Liver (tissue), 9 donors: ENCODE data around the gene THADA. TPM values are rescaled to one million over a fixed set of nuclear protein-coding genes. Genes with fewer than 3 reads are reported as not detected.

Experiments used
- DNase-seq: peaks from one replicate; pipeline ENCODE4 v3.0.0-alpha.2; 2017; ENCODE audit warnings: low spot score
- H3K27ac ChIP-seq, 2 donors: one replicate each; pipeline ENCODE4 v1.7.0; 2013; ENCODE audit warnings: inconsistent platforms in 2 of 2, low read length in 2 of 2, control low read depth in 1 of 2, low read depth in 1 of 2, mild to moderate bottlenecking in 1 of 2
- H3K27me3 ChIP-seq, 4 donors: one replicate each; pipeline versions ENCODE4 v1.6.1 to v1.7.0; 2013; ENCODE audit warnings: low read length in 3 of 4, inconsistent platforms in 1 of 4, mild to moderate bottlenecking in 1 of 4, moderate library complexity in 1 of 4; ENCODE audit not compliant: control insufficient read depth in 4 of 4, insufficient read depth in 4 of 4
- H3K36me3 ChIP-seq, 4 donors: one replicate each; pipeline versions ENCODE4 v1.6.1 to v1.7.0; 2013; ENCODE audit warnings: low read length in 3 of 4, mild to moderate bottlenecking in 3 of 4, low read depth in 1 of 4, moderate library complexity in 1 of 4; ENCODE audit not compliant: control insufficient read depth in 4 of 4, insufficient read depth in 3 of 4
- H3K4me1 ChIP-seq, 4 donors: one replicate each; pipeline versions ENCODE4 v1.6.1 to v1.7.0; 2013; ENCODE audit warnings: low read length in 3 of 4, mild to moderate bottlenecking in 3 of 4, moderate library complexity in 1 of 4; ENCODE audit not compliant: control insufficient read depth in 4 of 4, insufficient read depth in 4 of 4
- H3K4me3 ChIP-seq, 3 donors: one replicate each; pipeline versions ENCODE4 v1.6.1 to v1.7.0; 2013; ENCODE audit warnings: low read length in 3 of 3, control low read depth in 1 of 3, low read depth in 1 of 3, mild to moderate bottlenecking in 1 of 3
- H3K9ac ChIP-seq, 2 donors: one replicate each; pipeline ENCODE4 v1.7.0; 2013; ENCODE audit warnings: low read length in 2 of 2, mild to moderate bottlenecking in 2 of 2, moderate library complexity in 2 of 2, control low read depth in 1 of 2, low read depth in 1 of 2
- H3K9me3 ChIP-seq, 4 donors: one replicate each; pipeline versions ENCODE4 v1.6.1 to v1.7.0; 2013; ENCODE audit warnings: low read length in 3 of 4; ENCODE audit not compliant: control insufficient read depth in 4 of 4
- EGR1 ChIP-seq, 2 donors: IDR thresholded peaks; 2 replicates each; pipeline ENCODE4 v1.6.1; 2016 to 2018; ENCODE audit warnings: antibody characterized with exemption in 2 of 2, low read depth in 2 of 2
- FOXA1 ChIP-seq: IDR thresholded peaks from 2 replicates; pipeline ENCODE4 v1.6.1; 2016; ENCODE audit warnings: antibody characterized with exemption
- FOXA2 ChIP-seq: IDR thresholded peaks from 2 replicates; pipeline ENCODE4 v1.6.1; 2016; ENCODE audit warnings: antibody characterized with exemption
- GABPA ChIP-seq, 2 donors: IDR thresholded peaks in 1 of 2; conservative IDR thresholded peaks in 1 of 2; 2 replicates each; pipeline ENCODE4 v1.6.1; 2016; ENCODE audit warnings: antibody characterized with exemption in 2 of 2, mild to moderate bottlenecking in 1 of 2, moderate library complexity in 1 of 2
- HNF4A ChIP-seq, 2 donors: conservative IDR thresholded peaks; 2 replicates each; pipeline ENCODE4 v1.6.1; 2016; ENCODE audit warnings: antibody characterized with exemption in 2 of 2, mild to moderate bottlenecking in 2 of 2
- HNF4G ChIP-seq: IDR thresholded peaks from 2 replicates; pipeline ENCODE4 v1.6.1; 2016; ENCODE audit warnings: antibody characterized with exemption
- JUND ChIP-seq, 2 donors: IDR thresholded peaks; 2 replicates each; pipeline ENCODE4 v1.6.1; 2016; ENCODE audit warnings: antibody characterized with exemption in 2 of 2
- NR2F2 ChIP-seq: IDR thresholded peaks from 2 replicates; pipeline ENCODE4 v1.6.1; 2016; ENCODE audit warnings: antibody characterized with exemption
- RAD21 ChIP-seq, 2 donors: IDR thresholded peaks; 2 replicates each; pipeline ENCODE4 v1.6.1; 2016; ENCODE audit warnings: antibody characterized with exemption in 2 of 2, mild to moderate bottlenecking in 2 of 2
- RXRA ChIP-seq, 2 donors: IDR thresholded peaks; 2 replicates each; pipeline ENCODE4 v1.6.1; 2017 to 2018; ENCODE audit warnings: antibody characterized with exemption in 2 of 2, mild to moderate bottlenecking in 1 of 2
- SP1 ChIP-seq: IDR thresholded peaks from 2 replicates; pipeline ENCODE4 v1.6.1; 2018; ENCODE audit warnings: antibody characterized with exemption, mild to moderate bottlenecking
- TAF1 ChIP-seq: conservative IDR thresholded peaks from 2 replicates; pipeline ENCODE4 v1.6.1; 2016; ENCODE audit warnings: antibody characterized with exemption, mild to moderate bottlenecking
- YY1 ChIP-seq: IDR thresholded peaks from 2 replicates; pipeline ENCODE4 v1.6.1; 2016; ENCODE audit warnings: antibody characterized with exemption, mild to moderate bottlenecking
- WGBS: extraction: QIAGEN DNeasy Blood & Tissue Kit; methylation state at CpG from one replicate; pipeline ENCODE4 v1.1.7; 2013; 5-methylcytosine and 5-hydroxymethylcytosine counted together
- polyA plus RNA-seq, 2 donors: library from polyadenylated mRNA; stranded (reverse) in 1 of 2; unstranded in 1 of 2; fragments of 200-250 nt in 1 of 2; fragments of >200 nt in 1 of 2; fragmentation: Nextera tagmentation in 1 of 2; extraction: Ambion mirVana in 1 of 2; gene quantifications; one replicate each; pipeline versions ENCODE4 v1.2.1 to v1.2.3, GENCODE V29; 2013 to 2015
- total RNA-seq, 2 donors: library from RNA; depleted of rRNA; stranded (reverse); fragments of >200 nt; gene quantifications; one replicate each; pipeline ENCODE4 v1.2.3, GENCODE V29; 2014
- TF ChIP-seq, protein P1 (sequence below): IDR thresholded peaks from 2 replicates; pipeline ENCODE4 v1.6.1; 2016; ENCODE audit warnings: antibody characterized with exemption, mild to moderate bottlenecking
- TF ChIP-seq, protein P2 (sequence below): IDR thresholded peaks from 2 replicates; pipeline ENCODE4 v1.6.1; 2016; ENCODE audit warnings: antibody characterized with exemption
- TF ChIP-seq, protein P3 (sequence below): IDR thresholded peaks from 2 replicates; pipeline ENCODE4 v1.6.1; 2016; ENCODE audit warnings: antibody characterized with exemption
- TF ChIP-seq, protein P4 (sequence below): fragments of 150-350 bp; IDR thresholded peaks from 2 replicates; pipeline ENCODE4 v1.5.1; 2017; ENCODE audit warnings: improper control_type of control experiment, low read depth, low read length; ENCODE audit not compliant: missing input control
- TF ChIP-seq, protein P5 (sequence below): IDR thresholded peaks from 2 replicates; pipeline ENCODE4 v1.6.1; 2016; ENCODE audit warnings: antibody characterized with exemption
- donor health status: healthy.
- donor health status: healthy.
- donor health status: healthy.
- donor health status: healthy.
- donor health status: healthy.

THADA gene
- total and polyA plus RNA-seq, 4 donors = 12.0 to 37.2 (median 22.3) TPM

DNA sequence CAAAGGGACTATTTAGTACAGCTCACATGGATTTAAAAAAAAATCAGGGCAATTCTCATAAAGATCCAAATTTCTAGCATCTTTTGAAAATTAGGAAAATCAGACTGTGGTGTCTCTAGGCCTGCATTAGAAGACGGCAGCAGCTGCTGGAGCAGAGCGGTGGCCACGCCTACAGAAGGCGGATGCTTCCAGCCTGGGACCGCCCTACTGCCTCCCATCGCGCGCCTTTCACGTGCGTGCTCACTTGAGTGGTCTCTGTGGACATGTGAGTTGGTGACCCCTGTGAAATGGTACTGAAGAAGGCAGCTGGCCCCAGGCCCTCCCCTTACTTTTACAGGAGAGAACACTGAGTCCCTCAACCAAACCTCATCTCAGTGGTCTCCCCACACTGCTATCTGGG is 354.3 kb downstream of the THADA start:
- H3K36me3 ChIP-seq = no peaks in the 10 kb centered on the region
- no peak overlapping the region for H3K27ac ChIP-seq
- no peaks in the 10 kb centered on the region for H3K27me3 ChIP-seq
- no peak overlapping the region for H3K4me3 ChIP-seq
- TF ChIP-seq, protein P1, sequence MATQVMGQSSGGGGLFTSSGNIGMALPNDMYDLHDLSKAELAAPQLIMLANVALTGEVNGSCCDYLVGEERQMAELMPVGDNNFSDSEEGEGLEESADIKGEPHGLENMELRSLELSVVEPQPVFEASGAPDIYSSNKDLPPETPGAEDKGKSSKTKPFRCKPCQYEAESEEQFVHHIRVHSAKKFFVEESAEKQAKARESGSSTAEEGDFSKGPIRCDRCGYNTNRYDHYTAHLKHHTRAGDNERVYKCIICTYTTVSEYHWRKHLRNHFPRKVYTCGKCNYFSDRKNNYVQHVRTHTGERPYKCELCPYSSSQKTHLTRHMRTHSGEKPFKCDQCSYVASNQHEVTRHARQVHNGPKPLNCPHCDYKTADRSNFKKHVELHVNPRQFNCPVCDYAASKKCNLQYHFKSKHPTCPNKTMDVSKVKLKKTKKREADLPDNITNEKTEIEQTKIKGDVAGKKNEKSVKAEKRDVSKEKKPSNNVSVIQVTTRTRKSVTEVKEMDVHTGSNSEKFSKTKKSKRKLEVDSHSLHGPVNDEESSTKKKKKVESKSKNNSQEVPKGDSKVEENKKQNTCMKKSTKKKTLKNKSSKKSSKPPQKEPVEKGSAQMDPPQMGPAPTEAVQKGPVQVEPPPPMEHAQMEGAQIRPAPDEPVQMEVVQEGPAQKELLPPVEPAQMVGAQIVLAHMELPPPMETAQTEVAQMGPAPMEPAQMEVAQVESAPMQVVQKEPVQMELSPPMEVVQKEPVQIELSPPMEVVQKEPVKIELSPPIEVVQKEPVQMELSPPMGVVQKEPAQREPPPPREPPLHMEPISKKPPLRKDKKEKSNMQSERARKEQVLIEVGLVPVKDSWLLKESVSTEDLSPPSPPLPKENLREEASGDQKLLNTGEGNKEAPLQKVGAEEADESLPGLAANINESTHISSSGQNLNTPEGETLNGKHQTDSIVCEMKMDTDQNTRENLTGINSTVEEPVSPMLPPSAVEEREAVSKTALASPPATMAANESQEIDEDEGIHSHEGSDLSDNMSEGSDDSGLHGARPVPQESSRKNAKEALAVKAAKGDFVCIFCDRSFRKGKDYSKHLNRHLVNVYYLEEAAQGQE = no peak
- TF ChIP-seq JUND (IDR thresholded peaks at IDR 0.05) (no peak), FOXA1 (no peak), GABPA (IDR thresholded peaks at IDR 0.05 in 1 of 2, conservative IDR thresholded peaks at IDR 0.05 in 1 of 2) (no peak), NR2F2 (no peak), FOXA2 (no peak)
- TF ChIP-seq, protein P2, sequence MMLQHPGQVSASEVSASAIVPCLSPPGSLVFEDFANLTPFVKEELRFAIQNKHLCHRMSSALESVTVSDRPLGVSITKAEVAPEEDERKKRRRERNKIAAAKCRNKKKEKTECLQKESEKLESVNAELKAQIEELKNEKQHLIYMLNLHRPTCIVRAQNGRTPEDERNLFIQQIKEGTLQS = no peak
- TF ChIP-seq, protein P3, sequence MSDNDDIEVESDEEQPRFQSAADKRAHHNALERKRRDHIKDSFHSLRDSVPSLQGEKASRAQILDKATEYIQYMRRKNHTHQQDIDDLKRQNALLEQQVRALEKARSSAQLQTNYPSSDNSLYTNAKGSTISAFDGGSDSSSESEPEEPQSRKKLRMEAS = no peak
- no peaks in the 10 kb centered on the region for H3K4me1 ChIP-seq
- H3K9ac ChIP-seq = no peak overlapping the region
- no peaks in the 10 kb centered on the region for H3K9me3 ChIP-seq
- DNase-seq = no peak
- 98% methylated on average over 10 of the region's 10 CpGs for WGBS

DNA sequence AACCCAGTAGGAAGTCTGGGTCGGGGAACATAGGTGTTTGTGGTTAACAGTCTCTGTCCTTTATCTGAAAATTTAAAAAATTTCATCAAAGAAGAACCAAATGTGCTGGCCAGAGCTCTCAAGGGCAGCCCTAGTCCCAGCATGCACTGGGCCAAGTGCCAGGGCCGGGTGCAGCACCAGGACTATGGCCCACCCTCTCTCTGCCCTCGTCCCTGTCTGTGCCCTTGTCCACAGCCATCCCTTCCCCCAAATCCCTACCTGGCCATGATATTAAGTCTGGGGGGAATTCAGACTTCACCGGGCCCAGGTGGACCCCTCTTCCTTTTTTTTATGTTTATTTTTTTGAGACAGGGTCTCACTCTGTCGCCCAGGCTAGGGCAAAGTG is 355.1 kb downstream of the THADA start:
- 83% methylated on average over 5 of the region's 5 CpGs for WGBS
- peak overlapping the region; percentile 39 to 40 for H3K27ac ChIP-seq
- H3K9me3 ChIP-seq = no peaks in the 10 kb centered on the region
- H3K9ac ChIP-seq = no peak overlapping the region
- no peak overlapping the region for H3K4me3 ChIP-seq
- no peaks in the 10 kb centered on the region for H3K4me1 ChIP-seq
- no peaks in the 10 kb centered on the region for H3K36me3 ChIP-seq
- H3K27me3 ChIP-seq = no peaks in the 10 kb centered on the region
- DNase-seq = no peak
- TF ChIP-seq, protein P3 = no peak
- TF ChIP-seq HNF4G (no peak), SP1 (no peak), HNF4A (conservative IDR thresholded peaks at IDR 0.05) (no peak), JUND (IDR thresholded peaks at IDR 0.05) (no peak), TAF1 (no peak), EGR1 (IDR thresholded peaks at IDR 0.05; ENCODE audit: low read depth in 2 of 2) (no peak), NR2F2 (no peak), FOXA2 (no peak), RAD21 (IDR thresholded peaks at IDR 0.05) (no peak), GABPA (IDR thresholded peaks at IDR 0.05 in 1 of 2, conservative IDR thresholded peaks at IDR 0.05 in 1 of 2) (no peak), RXRA (IDR thresholded peaks at IDR 0.05) (no peak), FOXA1 (no peak), YY1 (no peak)
- TF ChIP-seq, protein P4, sequence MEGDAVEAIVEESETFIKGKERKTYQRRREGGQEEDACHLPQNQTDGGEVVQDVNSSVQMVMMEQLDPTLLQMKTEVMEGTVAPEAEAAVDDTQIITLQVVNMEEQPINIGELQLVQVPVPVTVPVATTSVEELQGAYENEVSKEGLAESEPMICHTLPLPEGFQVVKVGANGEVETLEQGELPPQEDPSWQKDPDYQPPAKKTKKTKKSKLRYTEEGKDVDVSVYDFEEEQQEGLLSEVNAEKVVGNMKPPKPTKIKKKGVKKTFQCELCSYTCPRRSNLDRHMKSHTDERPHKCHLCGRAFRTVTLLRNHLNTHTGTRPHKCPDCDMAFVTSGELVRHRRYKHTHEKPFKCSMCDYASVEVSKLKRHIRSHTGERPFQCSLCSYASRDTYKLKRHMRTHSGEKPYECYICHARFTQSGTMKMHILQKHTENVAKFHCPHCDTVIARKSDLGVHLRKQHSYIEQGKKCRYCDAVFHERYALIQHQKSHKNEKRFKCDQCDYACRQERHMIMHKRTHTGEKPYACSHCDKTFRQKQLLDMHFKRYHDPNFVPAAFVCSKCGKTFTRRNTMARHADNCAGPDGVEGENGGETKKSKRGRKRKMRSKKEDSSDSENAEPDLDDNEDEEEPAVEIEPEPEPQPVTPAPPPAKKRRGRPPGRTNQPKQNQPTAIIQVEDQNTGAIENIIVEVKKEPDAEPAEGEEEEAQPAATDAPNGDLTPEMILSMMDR = no peak
- TF ChIP-seq, protein P5, sequence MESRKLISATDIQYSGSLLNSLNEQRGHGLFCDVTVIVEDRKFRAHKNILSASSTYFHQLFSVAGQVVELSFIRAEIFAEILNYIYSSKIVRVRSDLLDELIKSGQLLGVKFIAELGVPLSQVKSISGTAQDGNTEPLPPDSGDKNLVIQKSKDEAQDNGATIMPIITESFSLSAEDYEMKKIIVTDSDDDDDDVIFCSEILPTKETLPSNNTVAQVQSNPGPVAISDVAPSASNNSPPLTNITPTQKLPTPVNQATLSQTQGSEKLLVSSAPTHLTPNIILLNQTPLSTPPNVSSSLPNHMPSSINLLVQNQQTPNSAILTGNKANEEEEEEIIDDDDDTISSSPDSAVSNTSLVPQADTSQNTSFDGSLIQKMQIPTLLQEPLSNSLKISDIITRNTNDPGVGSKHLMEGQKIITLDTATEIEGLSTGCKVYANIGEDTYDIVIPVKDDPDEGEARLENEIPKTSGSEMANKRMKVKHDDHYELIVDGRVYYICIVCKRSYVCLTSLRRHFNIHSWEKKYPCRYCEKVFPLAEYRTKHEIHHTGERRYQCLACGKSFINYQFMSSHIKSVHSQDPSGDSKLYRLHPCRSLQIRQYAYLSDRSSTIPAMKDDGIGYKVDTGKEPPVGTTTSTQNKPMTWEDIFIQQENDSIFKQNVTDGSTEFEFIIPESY = no peak
- TF ChIP-seq, protein P1 = no peak
- TF ChIP-seq, protein P2 = no peak
